PFSK-1 (cell line): ENCODE measurements around the gene SRD5A1. TPM values are rescaled to one million over a fixed set of nuclear protein-coding genes. Genes with fewer than 3 reads are reported as not detected.
A peak's percentile ranks its signal among the peaks of the same experiment; 100 is the strongest.

Experiments used
- FOXP2 ChIP-seq: optimal IDR thresholded peaks from 2 replicates; pipeline ENCODE3; 2011; ENCODE audit warnings: borderline replicate concordance, control low read depth, inconsistent platforms; ENCODE audit not compliant: insufficient read depth; ENCODE audit errors: extremely low read length, extremely low read depth
- POLR2AphosphoS5 ChIP-seq: IDR thresholded peaks from 2 replicates; pipeline ENCODE4 v1.6.1; 2012; ENCODE audit warnings: low read depth, mild to moderate bottlenecking, control low read depth, low read length, moderate library complexity
- REST ChIP-seq, 2 experiments: IDR thresholded peaks; 2 replicates each; pipeline versions ENCODE4 v1.6.1 to v1.8.0; 2011 to 2012; ENCODE audit warnings: low read depth in 2 of 2, low read length in 2 of 2, control low read depth in 1 of 2, inconsistent platforms in 1 of 2, mild to moderate bottlenecking in 1 of 2, moderate library complexity in 1 of 2; ENCODE audit not compliant: insufficient read depth in 1 of 2
- SIN3A ChIP-seq: IDR thresholded peaks from 2 replicates; pipeline ENCODE4 v1.6.1; 2012; ENCODE audit warnings: mild to moderate bottlenecking, low read length, moderate library complexity, borderline replicate concordance; ENCODE audit not compliant: insufficient read depth
- TAF1 ChIP-seq: IDR thresholded peaks from 2 replicates; pipeline ENCODE4 v1.6.1; 2012; ENCODE audit warnings: low read length, control low read depth, borderline replicate concordance; ENCODE audit not compliant: insufficient read depth
- polyA plus RNA-seq: library from polyadenylated mRNA; unstranded; fragments of >200 nt; gene quantifications from one replicate; pipeline ENCODE4 v1.2.1, GENCODE V29; 2012; ENCODE audit warnings: low read depth, missing spikeins; ENCODE audit not compliant: insufficient read length

Gene SRD5A1
- 13.6 TPM for polyA plus RNA-seq

GRCh38 chr5:6632888-6633468 lies at the start of gene SRD5A1, which contains the start of gene NSUN2:
Gene SRD5A1, plus strand, starts transcription at chr5:6633440. Its CDS starts 137 bp downstream, at chr5:6633577.
Gene NSUN2, minus strand, starts transcription at chr5:6633044. Its CDS starts 65 bp downstream, at chr5:6632979.
- TF ChIP-seq SIN3A (0 out of 2 replicates have a peak, but pooled peaks have one; percentile 51), REST (IDR thresholded peaks at IDR 0.05; ENCODE audit: insufficient read depth in 1 of 2, low read depth in 2 of 2, low read length in 2 of 2) (no peak; a peak in 1 of 4 replicates), POLR2AphosphoS5 (peak; percentile 63; the same call in 1 of the 2 replicates), TAF1 (peak; percentile 75), FOXP2 (peak; percentile 62)

- no peak for TF ChIP-seq REST (IDR thresholded peaks at IDR 0.05; ENCODE audit: insufficient read depth in 1 of 2, low read depth in 2 of 2, low read length in 2 of 2)
- no peak for TF ChIP-seq TAF1
- no peak for TF ChIP-seq SIN3A
- TF ChIP-seq POLR2AphosphoS5: no peak
- TF ChIP-seq FOXP2: no peak
These were observed 49.1 kb upstream of the SRD5A1 start for GRCh38 chr5:6584101-6584645.

GRCh38 chr5:6584727-6585126 lies 48.5 kb upstream of the SRD5A1 start:
- TF ChIP-seq FOXP2: no peak
- no peak for TF ChIP-seq SIN3A
- no peak for TF ChIP-seq POLR2AphosphoS5

- no peak for TF ChIP-seq SIN3A
- no peak for TF ChIP-seq FOXP2
- no peak for TF ChIP-seq POLR2AphosphoS5
- no peak for TF ChIP-seq TAF1
- TF ChIP-seq REST (IDR thresholded peaks at IDR 0.05; ENCODE audit: insufficient read depth in 1 of 2, low read depth in 2 of 2, low read length in 2 of 2): no peak
These were observed 48.1 kb upstream of the SRD5A1 start for GRCh38 chr5:6585168-6585567.

GRCh38 chr5:6585939-6586646 lies 47.1 kb upstream of the SRD5A1 start:
- TF ChIP-seq POLR2AphosphoS5 (no peak), REST (IDR thresholded peaks at IDR 0.05; ENCODE audit: insufficient read depth in 1 of 2, low read depth in 2 of 2, low read length in 2 of 2) (no peak)
